Uterus (tissue), 2 donors: ENCODE data around the gene ITFG1.

Experiments
- CTCF ChIP-seq, 4 experiments: fragments of 200-600 bp in 2 of 4; fragments of 450-650 bp in 2 of 4; sonication (generic) in 2 of 4; IDR thresholded peaks; one replicate each; pipeline ENCODE4 v1.5.1; 2016 to 2019; ENCODE audit warnings: antibody characterized with exemption in 4 of 4, mild to moderate bottlenecking in 2 of 4, moderate library complexity in 1 of 4
- POLR2A ChIP-seq, 2 donors: fragments of 450-650 bp; IDR thresholded peaks; one replicate each; pipeline ENCODE4 v1.6.1; 2016; ENCODE audit warnings: antibody characterized with exemption in 2 of 2, mild to moderate bottlenecking in 1 of 2, moderate library complexity in 1 of 2

GRCh38 chr16:47446431-47446830 lies 14.4 kb downstream of the ITFG1 start:
- no peak for TF ChIP-seq CTCF (IDR thresholded peaks at IDR 0.05)
- TF ChIP-seq POLR2A (IDR thresholded peaks at IDR 0.05): no peak
